ENCODE data around the gene SLC49A3.
"Not testable (repeated sequence)": the region's sequence is repeated elsewhere in the genome, so short reads cannot be mapped to it uniquely, and the experiment has no call there.

The SLC49A3 gene

DNA sequence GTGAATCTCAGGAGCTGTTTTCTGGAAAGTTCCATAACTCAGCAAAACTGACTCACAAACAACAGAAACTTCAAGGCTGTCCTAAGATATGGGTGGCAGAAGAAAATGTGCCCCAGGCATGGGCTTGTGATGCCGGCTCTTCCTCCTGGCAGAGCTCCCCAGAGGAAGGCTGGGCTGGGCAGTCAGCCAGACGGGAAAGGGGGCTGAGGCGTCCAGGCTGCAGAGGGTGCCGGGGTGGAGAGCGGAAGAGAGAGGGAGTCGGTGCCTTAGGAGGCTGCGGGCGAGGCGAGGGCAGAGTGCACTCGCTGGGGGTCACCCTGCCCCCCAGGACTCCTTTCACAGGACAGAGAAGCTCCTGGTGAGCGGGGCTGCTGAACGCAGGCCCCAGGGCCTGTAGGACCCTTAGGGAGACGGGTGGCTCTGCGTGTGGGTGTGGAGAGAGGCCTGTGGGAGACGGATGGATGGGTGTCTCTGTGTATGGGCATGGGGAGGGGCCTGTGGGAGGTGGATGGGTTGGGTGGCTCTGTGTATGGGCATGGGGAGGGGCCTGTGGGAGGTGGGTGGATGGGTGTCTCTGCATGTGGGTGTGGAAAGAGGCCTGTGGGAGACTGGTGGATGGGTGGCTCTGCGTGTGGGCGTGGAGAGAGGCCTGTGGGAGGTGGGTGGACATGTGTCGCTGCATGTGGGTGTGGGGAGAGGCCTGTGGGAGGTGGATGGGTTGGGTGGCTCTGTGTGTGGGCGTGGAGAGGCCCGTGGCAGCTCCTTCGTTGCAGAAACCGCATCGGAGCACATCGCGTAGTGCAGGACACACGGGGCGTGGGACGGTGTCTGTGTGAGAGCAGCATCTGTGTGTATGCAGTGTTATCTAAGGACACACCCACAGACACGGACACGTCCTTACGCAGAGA lies 32.6 kb upstream of the SLC49A3 start:
- no peak for DNase-seq

GRCh38 chr4:720111-720860 lies 31.3 kb upstream of the SLC49A3 start:
- DNase-seq: no peak

GRCh38 chr4:718460-718859 lies 29.5 kb upstream of the SLC49A3 start:
- no peak for DNase-seq

GRCh38 chr4:717601-718320 lies 28.8 kb upstream of the SLC49A3 start:
- no peak for DNase-seq

GRCh38 chr4:714087-714486 lies 25.1 kb upstream of the SLC49A3 start:
- no peak for DNase-seq

GRCh38 chr4:712916-713632 lies 24.1 kb upstream of the SLC49A3 start:
- no peak for DNase-seq

- no peak for DNase-seq
Observed at GRCh38 chr4:712093-712492, 23.1 kb upstream of the SLC49A3 start.

DNA sequence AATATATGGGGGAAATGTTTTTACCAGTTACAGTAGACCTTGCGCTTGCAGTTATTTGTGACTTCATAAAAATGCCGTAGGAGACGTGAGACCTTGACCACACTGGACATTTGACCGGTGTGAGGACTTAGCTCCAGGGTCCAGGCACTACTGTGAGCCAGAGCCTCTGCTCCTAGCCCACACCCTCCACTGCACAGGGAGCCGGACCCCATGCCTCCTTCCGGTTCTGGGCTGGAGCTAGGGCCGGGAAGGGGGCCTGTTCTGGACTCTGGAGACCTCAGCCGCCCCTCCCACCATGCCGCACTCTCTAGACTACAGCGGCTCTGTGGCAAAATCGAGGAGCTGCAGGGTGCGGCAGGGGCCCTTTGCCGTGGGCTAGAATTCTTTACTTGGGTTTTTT lies 22.0 kb upstream of the SLC49A3 start:
- no peak for DNase-seq

- no peak for DNase-seq
Observed at GRCh38 chr4:710116-710515, 21.2 kb upstream of the SLC49A3 start.

DNA sequence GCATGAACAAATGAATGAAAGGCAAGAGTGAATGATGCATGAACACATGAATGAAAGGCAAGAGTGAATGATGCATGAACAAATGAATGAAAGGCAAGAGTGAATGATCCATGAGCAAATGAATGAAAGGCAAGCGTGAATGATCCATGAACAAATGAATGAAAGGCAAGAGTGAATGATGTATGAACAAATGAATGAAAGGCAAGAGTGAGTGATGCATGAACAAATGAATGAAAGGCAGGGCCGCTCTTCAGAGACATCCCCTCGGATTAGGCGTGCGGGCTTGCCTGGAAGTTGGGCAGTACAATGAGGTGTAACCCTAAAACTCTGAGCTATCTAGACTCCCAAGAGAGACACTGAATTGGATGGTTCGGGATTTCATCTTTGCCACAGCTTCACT lies 20.4 kb upstream of the SLC49A3 start:
- DNase-seq: no peak

GRCh38 chr4:708631-708933 lies 19.6 kb upstream of the SLC49A3 start:
- no peak for DNase-seq

- no peak for DNase-seq
Observed at GRCh38 chr4:707929-708630, 19.1 kb upstream of the SLC49A3 start.

DNA sequence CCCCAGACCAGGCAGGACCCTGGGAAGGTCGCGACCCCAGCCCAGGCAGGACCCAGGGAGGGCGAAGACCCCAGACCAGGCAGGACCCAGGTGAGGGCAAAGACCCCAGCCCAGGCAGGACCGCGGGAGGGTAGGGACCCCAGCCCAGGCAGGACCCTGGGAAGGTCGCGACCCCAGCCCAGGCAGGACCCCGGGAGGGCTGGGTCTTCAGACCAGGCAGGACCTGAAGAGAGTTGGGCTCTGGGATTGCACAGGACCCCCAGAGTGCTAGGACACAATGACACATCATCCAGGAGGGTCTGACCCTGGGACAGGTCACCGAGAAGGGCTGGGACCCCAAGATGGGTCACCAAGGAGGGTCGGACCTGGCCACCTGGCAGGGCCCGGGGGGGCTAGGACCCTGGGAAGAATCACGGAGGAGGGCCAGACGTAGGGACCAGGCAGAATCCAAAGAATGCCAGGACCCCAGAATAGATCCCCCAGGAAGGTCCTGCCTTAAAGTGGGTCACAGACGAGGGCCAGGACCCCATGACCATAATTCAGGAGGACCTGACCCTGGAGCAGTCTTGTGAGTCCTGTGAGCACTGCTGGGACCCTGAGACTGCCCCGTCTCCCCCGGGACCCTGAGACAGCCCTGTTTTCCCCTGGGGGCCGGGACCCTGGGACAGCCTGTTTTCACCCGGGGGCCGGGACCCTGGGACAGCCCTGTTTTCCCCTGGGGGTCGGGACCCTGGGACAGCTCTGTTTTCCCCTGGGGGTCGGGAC lies 18.1 kb upstream of the SLC49A3 start:
- DNase-seq: no peak

DNA sequence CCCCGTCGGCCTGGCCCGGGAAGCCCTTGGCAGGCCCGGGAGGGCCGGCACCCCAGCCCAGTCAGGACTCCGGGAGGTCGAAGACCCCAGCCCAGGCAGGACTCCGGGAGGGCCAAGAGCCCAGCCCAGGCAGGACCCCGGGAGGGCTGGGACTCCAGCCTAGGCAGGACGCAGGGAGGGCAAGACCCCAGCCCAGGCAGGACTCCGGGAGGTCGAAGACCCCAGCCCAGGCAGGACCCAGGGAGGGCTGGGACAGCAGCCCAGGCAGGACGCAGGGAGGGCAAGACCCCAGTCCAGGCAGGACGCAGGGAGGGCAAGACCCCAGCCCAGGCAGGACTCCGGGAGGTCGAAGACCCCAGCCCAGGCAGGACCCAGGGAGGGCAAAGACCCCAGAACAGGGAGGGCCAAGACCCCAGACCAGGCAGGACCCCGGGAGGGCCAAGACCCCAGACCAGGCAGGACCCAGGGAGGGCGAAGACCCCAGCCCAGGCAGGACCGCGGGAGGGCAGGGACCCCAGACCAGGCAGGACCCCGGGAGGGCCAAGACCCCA lies 17.2 kb upstream of the SLC49A3 start:
- DNase-seq: not testable (repeated sequence)

DNA sequence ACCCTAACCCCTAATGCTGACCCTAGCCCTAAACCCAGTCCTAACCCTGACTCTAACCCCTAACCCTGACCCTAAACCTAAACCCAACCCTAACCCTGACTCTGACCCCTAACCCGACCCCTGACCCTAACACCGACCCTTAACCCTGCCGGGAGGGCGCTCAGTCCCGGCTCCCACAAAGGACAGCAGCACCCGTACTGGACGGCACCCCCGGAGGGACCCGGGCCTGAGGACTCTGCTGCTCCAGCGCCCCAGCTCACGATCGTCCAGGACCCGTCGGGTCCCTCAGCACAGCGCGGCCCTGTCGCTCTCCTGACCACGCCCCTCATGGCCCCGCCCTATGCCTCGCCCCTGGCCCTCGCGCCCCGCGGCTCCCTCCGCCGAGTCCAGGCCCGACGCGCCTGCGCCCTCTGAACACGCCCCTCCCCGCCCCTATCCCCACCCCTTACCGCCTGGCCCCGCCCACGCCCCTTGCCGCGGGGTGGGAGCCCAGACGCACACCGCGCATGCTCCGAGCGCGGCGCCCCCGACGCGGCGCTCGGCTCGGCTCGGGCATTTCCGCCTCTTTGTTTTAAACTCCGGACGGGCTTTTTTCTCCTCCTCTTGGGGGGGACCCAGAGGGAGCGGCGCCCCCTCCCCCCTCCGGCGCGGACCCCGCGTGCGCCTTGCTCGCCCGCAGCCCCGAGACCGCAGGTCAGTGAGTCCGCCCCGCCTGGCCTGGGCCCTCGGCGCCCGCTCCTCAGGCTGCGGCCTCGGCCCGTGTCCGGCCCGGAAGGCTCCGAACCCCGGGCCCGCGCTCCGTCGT lies 16.5 kb upstream of the SLC49A3 start, which contains the start of gene PCGF3:
Gene PCGF3, plus strand, starts transcription at position 555 of the 805 bp plus-strand sequence. CDS start 27,849 bp downstream, outside the sequence.
- DNase-seq: peak; percentile 68

DNA sequence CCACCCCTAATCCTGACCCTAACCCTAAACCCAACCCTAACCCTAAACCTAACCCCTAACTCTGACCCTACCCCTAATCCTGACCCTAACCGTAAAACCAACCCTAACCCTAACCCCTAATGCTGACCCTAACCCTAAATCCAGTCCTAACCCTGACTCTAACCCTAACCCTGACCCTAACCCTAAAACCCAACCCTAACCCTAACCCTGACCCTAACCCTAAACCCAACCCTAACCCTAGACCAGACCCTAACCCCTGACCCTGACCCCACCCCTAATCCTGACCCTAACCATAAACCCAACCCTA lies 16.0 kb upstream of the SLC49A3 start:
- DNase-seq: no peak

DNA sequence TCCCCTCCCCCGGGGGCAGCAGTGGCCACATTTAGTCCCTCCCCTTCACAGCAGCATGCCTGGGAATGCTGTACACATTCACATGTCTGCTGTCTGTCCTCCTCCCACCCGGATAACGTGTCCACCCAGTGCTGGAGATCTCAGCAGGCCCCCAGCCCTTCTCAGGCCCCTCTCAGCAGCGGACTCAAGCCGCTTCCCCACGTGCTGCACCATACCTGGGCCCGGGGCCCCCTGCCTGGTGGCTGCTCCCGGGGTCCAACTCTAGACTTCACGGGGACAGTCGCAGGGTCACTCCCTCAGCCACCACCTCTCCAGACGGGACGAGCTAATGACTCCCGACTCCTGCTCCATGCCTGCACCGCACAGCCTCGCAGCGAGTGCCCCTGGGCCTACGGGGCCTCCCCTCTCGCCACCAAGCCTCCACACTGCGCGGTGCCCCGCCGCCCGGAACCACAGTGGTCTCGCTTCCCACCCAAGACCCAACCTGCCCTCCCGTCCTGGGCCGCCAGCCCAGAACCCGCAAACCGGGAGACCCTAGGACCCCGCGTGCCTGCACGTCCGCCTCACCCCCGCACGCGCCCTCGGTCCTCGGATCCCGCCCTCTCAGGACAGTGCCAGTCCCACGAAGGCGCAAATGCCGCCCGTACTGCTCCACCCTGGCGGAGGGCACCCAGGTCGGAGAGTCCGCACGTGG lies 15.4 kb upstream of the SLC49A3 start:
- no peak for DNase-seq

GRCh38 chr4:703336-704197 lies 14.6 kb upstream of the SLC49A3 start:
- no peak for DNase-seq

GRCh38 chr4:702618-703048 lies 13.7 kb upstream of the SLC49A3 start:
- DNase-seq: no peak

Measured in NCI-H510A treated with DMSO at 0.1 percent for 48 hours (cell line).